IMR-90 (cell line): ENCODE data around the gene TPO.

ENCODE experiments used
- CTCF ChIP-seq: conservative IDR thresholded peaks from 2 replicates; pipeline ENCODE4 v1.5.1; 2012; ENCODE audit warnings: mild to moderate bottlenecking, low read depth, low read length, improper control_type of control experiment
- MAFK ChIP-seq: IDR thresholded peaks from 2 replicates; pipeline ENCODE4 v1.6.1; 2012; ENCODE audit warnings: low read depth, low read length, improper control_type of control experiment
- NFE2L2 ChIP-seq: fragments of 150-350 bp; IDR thresholded peaks from 2 replicates; pipeline ENCODE4 v1.6.1; 2016; ENCODE audit warnings: low read depth, mild to moderate bottlenecking, low read length
- POLR2A ChIP-seq: IDR thresholded peaks from 2 replicates; pipeline ENCODE4 v1.6.1; 2012; ENCODE audit warnings: mild to moderate bottlenecking, low read depth, low read length
- RAD21 ChIP-seq: IDR thresholded peaks from 2 replicates; pipeline ENCODE4 v1.6.1; 2012; ENCODE audit warnings: low read length, improper control_type of control experiment
- RCOR1 ChIP-seq: IDR thresholded peaks from 2 replicates; pipeline ENCODE4 v1.6.1; 2012; ENCODE audit warnings: mild to moderate bottlenecking, low read length, improper control_type of control experiment; ENCODE audit not compliant: insufficient replicate concordance
- SMC3 ChIP-seq: fragments of 150-350 bp; IDR thresholded peaks from 2 replicates; pipeline ENCODE4 v1.6.1; 2016; ENCODE audit warnings: low read depth, mild to moderate bottlenecking, antibody characterized with exemption, low read length, moderate library complexity

- TF ChIP-seq POLR2A = no peak
- no peak for TF ChIP-seq SMC3
- no peak for TF ChIP-seq CTCF
- TF ChIP-seq RCOR1 = no peak
- no peak for TF ChIP-seq NFE2L2
- no peak for TF ChIP-seq RAD21
- no peak for TF ChIP-seq MAFK
These were observed 23.1 kb downstream of the TPO start for GRCh38 chr2:1436369-1436768.
